HS-5 (cell line): Measurements from ENCODE around the gene KLHL33.
"Not testable (repeated sequence)": the region's sequence is repeated elsewhere in the genome, so short reads cannot be mapped to it uniquely, and the experiment has no call there.

Experiments
- DNase-seq: peaks from one replicate; pipeline ENCODE4 v3.0.0-alpha.2; 2012; ENCODE audit warnings: low read depth

KLHL33 gene

DNA sequence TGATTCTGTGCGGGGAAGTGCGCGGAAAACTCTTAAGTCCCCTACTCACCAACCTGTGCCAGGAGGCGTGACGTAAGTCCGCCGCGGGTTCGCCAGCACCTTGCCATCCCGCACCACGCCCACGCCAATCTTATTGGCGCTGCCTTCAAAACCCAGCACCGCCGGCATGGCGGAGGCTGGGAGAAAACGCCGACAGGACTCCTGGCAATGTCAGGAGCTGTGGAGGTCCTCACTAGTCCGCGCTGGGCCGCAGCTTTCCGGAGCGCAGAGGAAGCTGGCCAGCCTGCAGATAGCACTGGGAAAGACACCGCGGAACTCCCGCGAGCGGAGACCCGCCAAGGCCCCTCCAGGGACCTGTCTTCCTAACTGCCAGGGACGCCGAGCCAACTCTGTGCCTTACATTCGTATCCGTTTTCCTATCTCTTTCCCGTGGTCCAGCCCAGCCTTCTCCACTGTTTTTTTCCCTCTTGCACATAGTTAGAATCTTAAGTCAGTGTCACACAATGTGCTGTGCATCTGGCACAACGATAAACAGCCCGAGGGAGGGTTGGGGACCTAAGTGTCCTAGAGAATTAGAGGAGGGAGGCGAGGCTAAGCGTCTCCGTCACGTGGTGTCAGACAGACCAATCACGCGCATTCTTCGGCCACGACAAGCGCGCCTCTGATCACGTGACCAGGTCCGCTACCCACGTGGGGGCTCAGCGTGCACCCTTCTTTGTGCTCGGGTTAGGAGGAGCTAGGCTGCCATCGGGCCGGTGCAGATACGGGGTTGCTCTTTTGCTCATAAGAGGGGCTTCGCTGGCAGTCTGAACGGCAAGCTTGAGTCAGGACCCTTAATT, 18.8 kb upstream of the KLHL33 start, which contains the start of the genes APEX1 and OSGEP:
Gene APEX1 (plus strand): TSS at position 711 of the 839 bp plus-strand sequence. CDS start 420 bp downstream, outside the sequence.
Gene OSGEP (minus strand): TSS at position 297 of the 839 bp plus-strand sequence. CDS start 129 bp downstream, at position 168.
- DNase-seq = peak; percentile 96

DNA sequence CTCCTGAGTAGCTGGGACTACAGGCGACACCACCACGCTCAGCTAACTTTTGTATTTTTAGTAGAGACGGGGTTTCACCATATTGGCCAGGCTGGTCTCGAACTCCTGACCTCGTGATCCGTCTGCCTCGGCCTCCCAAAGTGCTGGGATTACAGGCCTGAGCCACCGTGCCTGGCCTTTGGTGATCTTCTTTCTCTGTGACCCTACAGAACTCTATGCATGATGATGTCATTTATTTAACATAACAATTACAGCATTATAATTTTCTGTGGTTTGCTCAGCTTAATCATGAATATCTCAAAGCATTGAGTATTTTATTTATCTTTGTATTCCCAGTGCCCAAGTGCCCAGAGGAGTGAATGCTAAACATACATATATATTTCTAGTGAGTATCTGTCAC, 16.9 kb upstream of the KLHL33 start:
- DNase-seq = not testable (repeated sequence)

DNA sequence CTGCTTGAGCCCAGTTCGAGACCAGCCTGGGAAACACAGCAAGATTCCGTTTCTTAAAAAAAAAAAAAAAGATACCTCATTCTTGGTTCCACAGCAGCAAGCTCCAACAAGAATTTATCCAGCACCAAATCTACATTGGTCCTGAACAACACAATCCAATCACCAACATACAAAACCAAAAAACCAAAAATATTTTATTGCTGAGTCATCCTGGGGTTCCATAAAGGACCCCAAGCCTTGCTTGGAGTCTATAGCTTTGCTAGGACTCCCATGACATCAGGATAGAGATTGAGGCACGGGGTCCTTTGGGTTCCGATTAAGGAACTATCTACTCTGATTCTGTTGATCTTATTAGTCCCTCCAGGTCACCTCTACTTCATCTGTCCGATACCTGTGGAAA, 10.9 kb upstream of the KLHL33 start:
- DNase-seq = no peak

DNA sequence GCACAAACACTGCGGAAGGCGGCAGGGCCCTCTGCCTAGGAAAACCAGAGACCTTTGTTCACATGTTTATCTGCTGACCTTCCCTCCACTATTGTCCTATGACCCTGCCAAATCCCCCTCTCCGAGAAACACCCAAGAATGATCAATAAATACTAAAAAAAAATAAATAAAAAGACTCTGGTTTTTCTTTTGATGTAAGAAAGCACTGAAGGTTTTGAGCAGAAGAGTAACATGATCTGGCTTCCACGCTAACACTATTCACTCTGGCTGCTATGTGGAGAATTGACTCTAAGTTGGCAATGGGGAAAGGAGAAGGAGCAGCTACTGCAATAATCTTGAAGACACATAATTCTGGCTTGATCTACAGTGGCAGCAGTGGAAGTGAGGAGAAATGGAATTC, 7.7 kb upstream of the KLHL33 start:
- DNase-seq = not testable (repeated sequence)

DNA sequence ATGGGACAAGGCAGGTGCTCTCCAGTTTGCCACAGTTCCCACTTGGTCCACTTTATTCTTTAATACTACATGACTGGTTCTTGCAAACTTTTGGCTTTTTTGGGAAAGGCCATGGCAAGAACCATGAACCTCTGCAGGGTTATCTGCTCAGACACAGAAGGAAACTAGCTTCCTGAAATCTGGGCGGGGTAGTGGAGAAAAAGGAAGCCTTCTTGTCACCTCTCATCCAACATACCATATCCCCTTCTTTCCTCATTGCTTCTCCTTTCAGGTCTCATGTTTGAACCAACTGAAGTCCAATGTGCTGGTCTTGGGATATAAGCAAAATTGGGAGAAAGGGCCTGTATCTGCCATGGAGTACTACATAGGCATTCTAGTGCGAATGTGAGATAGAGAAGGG, 5.5 kb upstream of the KLHL33 start:
- DNase-seq = no peak

DNA sequence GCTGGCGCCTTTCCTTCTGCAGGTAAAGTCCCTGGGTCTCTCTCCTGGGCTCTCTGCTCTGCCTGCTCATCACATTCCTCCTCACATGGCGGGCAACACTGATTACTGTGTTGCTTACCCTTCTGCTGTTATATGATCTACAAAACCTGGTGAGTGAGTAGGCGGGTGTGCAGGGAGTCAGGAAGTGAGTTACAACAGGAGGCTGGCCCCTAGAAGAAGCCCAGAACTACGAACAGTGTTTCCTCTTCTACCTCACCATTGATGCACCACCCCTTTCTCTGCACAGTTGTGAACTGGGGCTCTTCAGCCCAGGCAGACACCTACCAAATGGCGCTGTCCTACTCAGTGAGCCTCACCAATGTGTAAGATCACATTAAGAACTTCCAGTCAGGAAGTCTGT, 4.9 kb upstream of the KLHL33 start:
- no peak for DNase-seq

DNA sequence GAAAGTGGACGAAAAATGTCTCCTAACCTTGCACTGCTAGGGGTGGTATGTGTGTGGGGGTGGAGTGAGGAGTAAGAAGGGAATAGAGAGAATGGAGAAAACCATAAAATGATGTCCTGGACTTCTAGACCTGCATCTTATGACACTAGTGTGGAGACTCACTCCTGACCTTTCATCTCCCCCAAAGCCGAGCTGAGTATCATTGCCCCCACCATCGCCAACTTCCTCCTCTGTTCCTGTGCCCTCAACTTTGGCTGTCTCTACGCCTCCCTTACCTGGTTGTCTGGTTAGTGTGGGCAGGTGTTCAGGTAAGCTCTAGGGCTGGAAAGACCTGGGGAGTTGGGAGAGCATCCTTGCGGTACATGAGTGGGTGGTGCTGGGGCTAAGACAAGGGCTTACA, 4.5 kb upstream of the KLHL33 start:
- DNase-seq = no peak

DNA sequence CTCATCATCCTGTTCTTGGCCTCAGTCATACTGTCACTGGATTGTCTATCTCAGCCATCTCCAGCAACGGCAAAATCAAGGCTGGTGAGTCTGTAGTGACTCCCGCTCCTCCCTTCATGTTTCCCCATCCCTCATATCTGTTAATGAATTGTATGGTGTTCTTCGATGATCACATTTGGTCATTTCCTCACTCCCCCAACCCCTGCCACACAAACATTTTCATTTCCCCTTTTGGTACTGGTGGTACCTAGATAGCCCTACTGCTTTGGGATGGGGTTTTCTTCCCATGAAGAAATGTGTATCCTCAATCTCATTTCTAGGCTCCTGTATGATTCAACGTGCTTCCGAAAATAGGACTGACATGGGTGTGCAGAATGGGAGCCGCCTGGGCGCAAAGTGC, 2.7 kb upstream of the KLHL33 start:
- DNase-seq = no peak

DNA sequence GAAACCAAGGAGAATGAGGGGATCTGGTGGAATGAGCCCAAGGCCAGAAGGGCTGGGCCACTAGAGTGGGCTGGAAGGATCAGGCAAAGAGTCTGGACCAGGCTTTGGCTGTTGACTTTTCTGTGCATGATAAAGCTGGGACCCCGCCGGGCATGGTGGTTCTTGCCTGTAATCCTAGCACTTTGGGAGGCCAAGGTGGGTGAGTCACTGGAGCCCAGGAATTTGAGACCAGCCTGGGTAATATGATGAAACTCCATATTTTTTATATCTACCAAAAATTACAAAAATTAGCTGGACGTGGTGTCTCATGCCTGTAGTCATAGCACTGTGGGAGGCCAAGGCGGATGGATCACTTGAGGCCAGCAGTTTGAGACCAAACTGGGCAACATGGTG, 393 bp upstream of the KLHL33 start:
- DNase-seq = peak; percentile 49

DNA sequence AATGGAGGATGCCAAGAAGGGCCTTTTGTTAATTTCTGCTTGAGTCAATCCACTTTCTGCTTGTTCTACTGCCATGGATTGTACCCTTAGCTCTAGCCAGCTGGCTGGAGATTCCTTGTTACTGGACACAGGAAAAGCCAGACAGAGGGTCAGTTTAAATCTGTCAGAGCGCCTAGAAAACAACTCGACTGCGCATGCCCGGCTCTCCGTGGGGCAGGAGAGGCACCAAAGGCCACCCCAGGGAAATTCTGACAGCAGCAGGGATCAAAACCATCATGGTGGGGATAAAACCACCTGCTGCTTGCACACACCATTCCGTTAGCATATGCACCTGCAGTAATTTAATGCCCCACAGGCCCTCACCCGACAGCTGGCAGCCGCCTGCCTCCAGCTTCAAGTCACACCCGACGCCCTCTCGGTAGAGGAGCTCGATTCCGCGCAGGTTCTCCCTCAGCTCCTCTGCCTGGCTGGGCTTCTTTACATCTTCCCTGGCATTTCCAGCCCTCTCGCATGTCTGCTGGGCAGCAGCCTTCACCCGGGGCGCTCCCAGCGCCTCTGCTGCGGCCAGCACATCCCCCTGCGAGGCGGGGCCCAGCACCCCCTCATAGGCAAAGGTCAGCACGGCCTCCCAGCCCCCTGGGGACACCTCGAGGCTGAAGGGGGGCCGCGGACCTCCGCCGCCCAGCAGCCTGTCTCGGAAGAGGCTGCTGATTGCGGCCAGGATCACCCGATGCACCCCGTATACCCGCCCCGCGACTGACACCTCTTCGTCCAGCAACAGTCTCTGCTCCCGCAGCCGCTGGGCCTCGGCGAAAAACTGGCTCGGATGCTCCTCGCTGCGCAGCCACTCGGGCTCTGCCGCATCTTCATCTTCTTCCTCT, 1.0 kb downstream of the KLHL33 start:
- no peak for DNase-seq

DNA sequence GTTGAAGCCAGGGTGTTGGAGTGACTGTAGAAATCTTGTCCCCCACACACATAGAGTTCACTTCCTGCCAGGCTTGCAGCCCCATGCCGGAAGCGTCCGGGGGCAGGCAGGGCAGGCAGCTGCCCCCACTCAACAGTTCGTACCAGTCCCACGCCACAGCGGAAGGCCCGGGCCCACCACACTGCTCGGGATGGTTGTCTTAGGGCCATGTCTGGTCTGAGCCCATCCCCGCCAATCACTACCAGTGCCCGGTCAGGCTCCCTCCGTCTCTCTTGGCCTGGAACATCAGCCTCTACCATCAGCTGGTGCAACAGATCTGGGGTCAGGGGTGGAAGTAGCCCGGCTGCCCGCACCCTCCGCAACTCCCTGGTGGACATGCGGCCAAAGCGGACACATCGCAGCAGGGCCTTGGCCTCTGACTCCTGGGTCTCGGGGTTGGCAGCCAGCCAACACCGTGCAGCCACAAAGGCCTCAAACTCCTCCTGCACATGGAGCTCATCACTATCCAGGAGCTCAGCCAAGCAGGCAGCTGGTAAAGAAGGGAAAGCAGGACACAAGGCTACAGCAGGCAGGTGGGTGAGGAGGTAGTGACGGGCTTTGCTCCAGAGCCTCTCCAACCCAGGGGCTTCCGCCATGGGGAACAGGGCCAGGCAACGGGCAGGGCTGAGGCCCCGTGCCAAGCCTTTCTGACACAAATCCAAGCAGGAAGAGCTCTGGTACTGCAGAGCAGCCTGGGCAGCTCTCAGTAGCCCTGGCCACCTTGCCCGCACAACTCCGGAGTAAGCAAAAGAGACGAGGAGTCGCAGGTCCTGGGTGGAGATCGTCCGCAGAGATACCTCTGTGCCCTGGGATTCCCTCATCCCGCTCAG, 5.9 kb downstream of the KLHL33 start:
- DNase-seq = no peak

DNA sequence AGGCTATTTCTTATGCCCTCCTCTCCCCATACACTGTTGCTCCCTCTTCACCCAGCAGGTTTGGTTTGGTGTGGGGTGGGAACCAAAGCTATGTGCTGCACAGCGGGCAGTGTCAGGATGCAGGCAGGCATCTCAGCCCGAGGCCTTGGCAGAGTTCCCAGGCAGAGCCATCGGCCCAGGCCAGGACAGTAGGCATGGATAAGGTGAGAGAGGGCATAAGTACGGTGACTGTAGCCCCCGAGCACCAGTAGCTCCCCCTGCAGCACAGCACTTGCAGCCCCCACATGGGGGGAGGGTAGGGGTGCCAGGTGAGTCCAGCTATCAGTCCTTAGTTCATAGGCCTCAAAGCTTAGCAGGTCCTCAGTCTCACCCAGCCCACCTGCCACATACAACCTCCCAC, 7.2 kb downstream of the KLHL33 start:
- DNase-seq = no peak

DNA sequence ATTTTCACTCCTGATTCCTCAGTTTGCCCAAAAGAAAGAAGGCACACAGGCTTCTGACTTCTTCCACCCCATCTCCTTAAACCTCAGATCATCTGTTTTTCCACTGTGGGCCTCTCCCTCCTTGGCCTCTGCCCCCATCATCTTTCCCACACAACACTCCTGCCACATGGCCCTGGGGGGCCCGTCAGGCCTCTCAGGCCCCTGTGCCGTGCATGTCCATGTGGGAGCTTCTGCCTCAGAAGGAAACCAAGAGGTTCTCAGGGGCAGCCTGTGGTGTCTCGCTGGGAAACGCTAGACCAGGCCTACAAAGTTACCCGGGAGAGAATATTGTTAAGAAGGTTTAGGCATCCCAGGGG, 8.0 kb downstream of the KLHL33 start:
- DNase-seq = no peak

DNA sequence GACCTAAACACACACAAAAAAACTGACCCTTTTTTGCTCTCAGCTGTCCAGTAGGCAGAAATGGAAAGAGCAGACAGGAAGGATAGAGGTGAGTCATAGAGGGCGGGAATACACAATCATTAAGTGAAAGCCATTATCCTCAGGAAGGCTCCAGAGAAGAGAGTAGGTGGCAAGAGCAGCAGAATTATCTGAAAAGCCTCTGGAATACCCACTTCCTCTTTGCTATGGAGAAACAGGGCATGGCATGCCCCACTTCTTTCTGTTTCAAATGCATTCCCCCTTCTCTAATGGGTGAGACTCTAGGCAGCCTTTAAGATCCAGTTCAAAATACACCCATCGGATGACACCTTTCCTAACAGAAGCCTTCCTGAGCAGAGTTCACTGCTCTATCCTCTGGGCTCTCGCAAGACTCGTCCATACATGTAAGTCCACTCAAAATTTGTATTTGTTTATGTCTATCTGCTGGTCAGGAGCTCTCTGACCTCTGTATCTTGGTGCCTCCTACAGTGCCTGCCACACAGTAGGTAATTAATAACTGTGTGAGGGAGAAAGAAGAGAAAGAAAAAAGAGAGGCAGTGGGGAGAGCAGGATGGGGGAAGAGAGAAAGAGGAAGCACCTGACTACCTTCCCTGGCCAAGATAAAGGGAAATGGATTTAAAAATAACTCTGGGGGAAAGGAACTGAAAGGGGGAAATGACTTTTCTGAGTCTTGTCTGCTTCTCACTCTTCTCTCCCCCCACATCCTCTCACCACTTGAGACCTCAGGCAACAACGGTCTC, 8.5 kb downstream of the KLHL33 start:
- no peak for DNase-seq

DNA sequence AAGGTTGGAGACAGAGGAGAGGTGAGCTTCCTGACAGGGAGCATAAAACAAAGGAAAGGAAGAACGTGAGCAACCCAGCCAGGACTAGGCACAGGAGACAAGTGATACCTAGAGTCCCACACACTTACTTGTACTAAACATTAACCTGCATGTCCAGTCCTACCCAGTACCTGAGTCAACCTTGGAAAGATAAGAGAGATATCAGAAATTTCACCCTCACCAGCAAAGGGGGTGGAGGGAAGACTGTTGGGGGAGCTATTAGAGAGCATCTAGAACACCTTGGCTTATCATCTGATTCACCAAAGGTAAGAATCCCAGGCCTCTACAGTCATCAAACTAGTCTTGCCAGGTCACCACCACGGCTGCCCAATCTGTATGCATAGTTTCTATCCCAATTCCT, 11.1 kb downstream of the KLHL33 start:
- DNase-seq = no peak

DNA sequence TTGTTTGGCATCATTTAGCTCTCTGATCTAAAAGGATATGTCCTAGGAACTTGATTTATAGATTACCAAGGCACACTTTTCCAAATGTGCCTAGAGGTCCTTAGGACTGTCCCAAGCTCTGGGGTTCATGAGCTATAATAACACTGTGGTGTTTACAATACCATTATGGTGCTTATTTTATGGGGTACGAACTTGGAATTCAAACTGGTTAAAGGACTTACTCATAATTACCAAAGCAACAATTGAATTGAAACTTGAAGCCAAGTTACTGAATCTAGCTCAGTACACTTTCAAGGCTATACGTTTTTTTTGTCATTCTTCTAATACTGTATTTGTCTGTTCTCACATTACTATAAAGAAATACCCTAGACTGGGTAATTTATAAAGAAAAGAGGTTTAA, 13.1 kb downstream of the KLHL33 start:
- DNase-seq = no peak

DNA sequence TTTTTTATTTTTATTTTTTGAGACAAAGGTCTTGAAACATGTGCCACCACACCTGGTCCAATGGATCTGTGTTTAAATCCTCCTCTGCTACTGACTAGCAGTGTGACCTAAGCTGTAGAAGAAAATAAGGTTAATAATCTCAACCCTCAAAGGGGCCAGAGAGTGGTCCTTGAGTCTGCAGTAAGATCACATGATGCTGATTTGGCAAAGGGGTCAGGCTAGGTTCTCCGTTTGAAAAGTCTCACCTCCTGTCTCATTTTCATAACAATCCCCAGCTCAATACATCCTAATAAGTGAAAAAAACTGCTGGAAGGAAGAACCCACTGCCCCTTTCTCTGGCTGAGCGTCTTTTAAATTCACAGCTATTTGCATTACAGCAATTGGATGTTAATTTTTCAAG, 14.7 kb downstream of the KLHL33 start:
- DNase-seq = no peak

DNA sequence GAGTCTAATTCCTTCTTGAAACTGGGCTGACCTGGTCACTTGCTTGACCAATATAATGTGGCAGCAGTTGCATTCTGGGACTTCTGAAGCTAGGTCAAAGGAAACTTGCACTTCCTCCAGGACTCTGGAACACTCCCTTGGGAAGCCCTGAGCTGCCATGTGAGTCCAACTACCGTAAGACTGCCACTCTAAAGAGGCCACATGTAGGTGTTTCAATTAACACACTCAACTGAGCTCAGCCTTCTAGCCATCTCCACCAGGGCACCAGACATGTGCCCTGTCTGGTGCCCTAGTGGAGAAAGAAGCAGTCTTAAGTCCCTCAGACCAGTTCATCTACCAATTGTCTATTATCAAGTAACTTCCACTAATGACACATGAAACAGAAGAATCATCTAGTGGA, 16.5 kb downstream of the KLHL33 start:
- no peak for DNase-seq

DNA sequence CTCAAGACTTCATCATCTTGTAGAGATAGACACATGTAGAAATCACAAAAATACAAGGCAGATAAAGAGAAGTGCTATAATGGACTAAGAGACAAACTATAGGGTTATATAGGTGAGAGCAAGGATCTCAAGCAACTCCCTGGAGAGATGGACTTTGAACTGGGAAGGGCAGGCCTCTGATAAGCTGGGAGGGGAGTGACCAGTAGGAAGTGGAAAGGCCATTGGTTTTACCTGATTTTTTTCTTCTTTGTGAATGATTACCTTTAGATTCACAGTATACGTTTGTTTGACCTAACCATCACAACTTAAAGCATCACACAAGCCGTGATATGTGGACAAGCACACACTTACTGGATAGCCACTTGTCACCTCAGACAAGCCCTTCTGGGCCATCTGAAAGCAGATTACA, 17.5 kb downstream of the KLHL33 start:
- no peak for DNase-seq

DNA sequence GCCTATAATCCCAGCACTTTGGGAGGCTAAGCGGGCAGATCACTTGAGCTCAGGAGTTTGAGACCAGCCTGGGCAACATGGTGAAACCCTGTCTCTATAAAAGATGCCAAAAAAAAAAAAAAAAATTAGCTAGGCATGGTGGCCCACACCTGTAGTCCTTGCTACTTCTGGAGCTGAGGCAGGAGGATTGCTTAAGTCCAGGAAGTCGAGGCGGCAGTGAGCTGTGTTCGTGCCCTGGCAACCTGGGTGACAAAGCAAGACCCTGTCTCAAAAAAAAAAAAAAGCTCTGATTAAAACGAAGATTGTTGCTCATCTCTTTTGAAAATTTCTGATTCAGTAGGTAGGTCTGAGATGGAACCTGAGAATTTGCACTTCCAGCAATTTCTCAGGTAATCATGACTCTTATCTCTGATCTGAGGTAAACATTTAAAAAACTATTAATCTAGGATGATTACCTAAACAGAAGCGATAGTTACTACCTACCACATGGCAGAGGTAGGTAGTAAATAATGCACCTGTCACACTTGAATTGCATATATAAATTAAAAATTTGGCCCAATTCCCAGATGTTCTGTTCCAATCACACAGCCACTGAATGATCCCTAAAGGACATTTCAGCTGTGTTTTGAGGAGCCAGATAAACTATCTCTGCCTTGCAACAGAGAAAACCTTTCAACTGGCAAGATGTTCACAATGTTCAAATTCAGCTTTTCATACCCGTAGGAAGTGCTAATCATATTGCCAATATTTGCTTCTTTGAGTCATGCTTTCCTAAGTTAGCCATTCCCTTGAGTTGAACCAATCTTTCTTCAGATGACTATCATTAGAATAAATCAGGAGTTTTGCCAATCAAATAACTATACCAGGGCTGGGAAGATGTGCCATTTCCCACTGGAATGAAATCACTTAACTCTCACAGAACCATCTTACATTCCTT, 18.4 kb downstream of the KLHL33 start:
- DNase-seq = no peak
